CD4-positive, alpha-beta T cell treated with Interleukin-2 at 100 ng/mL for 4 hours (primary cell): ENCODE data around the gene ROBO4.
A peak's percentile ranks its signal among the peaks of the same experiment; 100 is the strongest.

Experiments used
- DNase-seq: peaks from one replicate; pipeline ENCODE4 v3.0.0-alpha.2; 2020; ENCODE audit warnings: low spot score

ROBO4 gene

GRCh38 chr11:124889191-124890091 is 8.2 kb downstream of the ROBO4 start:
- no peak for DNase-seq

GRCh38 chr11:124887667-124888013 is 10.0 kb downstream of the ROBO4 start:
- no peak for DNase-seq

GRCh38 chr11:124886978-124887666 is 10.5 kb downstream of the ROBO4 start:
- DNase-seq = no peak

GRCh38 chr11:124886476-124886875 is 11.2 kb downstream of the ROBO4 start:
- no peak for DNase-seq

- no peak for DNase-seq
These were observed 12.7 kb downstream of the ROBO4 start for GRCh38 chr11:124884869-124885479.

GRCh38 chr11:124884340-124884739 is 13.3 kb downstream of the ROBO4 start:
- DNase-seq = no peak

GRCh38 chr11:124882339-124883071 is 15.2 kb downstream of the ROBO4 start:
- no peak for DNase-seq

GRCh38 chr11:124880958-124881357 is 16.7 kb downstream of the ROBO4 start:
- no peak for DNase-seq

- no peak for DNase-seq
These were observed 17.4 kb downstream of the ROBO4 start for GRCh38 chr11:124880290-124880611.

GRCh38 chr11:124879493-124880289 is 18.0 kb downstream of the ROBO4 start:
- DNase-seq = no peak

GRCh38 chr11:124878759-124879492 is 18.7 kb downstream of the ROBO4 start:
- no peak for DNase-seq

- DNase-seq = no peak
These were observed 19.5 kb downstream of the ROBO4 start for GRCh38 chr11:124877910-124878758.

- DNase-seq = no peak
These were observed 20.1 kb downstream of the ROBO4 start for GRCh38 chr11:124877631-124877909.

GRCh38 chr11:124876818-124877630 is 20.6 kb downstream of the ROBO4 start:
- DNase-seq = no peak

- DNase-seq = peak; percentile 76
These were observed 21.5 kb downstream of the ROBO4 start for GRCh38 chr11:124875943-124876817.

- DNase-seq = no peak
These were observed 22.3 kb downstream of the ROBO4 start for GRCh38 chr11:124875401-124875800.

- DNase-seq = no peak
These were observed 23.0 kb downstream of the ROBO4 start for GRCh38 chr11:124874571-124875255.

- no peak for DNase-seq
These were observed 23.7 kb downstream of the ROBO4 start for GRCh38 chr11:124873951-124874350.
